SKM-1 (cell line): ENCODE results near the gene PCDHB13.

Experiments
- DNase-seq: peaks from one replicate; lab custom pipeline; 2025; ENCODE audit not compliant: unreplicated experiment; lab: John Stamatoyannopoulos, UW

PCDHB13 gene

GRCh38 chr5:141260458-141261237 is 46.9 kb downstream of the PCDHB13 start:
- DNase-seq, result no peak

DNA sequence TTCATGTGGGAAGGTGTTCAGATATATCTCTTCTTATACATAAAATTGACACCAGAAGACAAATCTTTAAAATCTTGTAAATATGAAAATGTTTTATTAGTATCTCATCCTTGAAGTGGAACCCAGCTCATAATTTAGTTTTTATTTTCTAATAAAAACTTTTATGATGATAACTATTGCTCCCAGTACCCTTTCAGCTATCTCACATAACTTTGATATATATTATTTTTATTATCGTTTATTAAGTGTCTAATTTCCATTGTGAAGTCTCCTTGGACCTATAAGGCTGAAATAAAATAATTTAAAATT is 47.5 kb downstream of the PCDHB13 start:
- DNase-seq, result no peak
